Esophagus muscularis mucosa (tissue), 4 donors: ENCODE results near the gene CDV3. TPM values are rescaled to one million over a fixed set of nuclear protein-coding genes. Genes with fewer than 3 reads are reported as not detected.

Experiments
- DNase-seq: peaks from one replicate; pipeline ENCODE4 v3.0.0-alpha.2; 2017; ENCODE audit errors: extremely low spot score
- H3K27ac ChIP-seq, 4 donors: fragments of 200-600 bp; sonication (generic); replicated peaks in 1 of 4; 1 replicate in 3 of 4; 2 replicates in 1 of 4; pipeline ENCODE4 v1.5.1; 2016 to 2019; ENCODE audit warnings: mild to moderate bottlenecking in 1 of 4
- H3K27me3 ChIP-seq, 4 donors: fragments of 200-600 bp; sonication (generic); one replicate each; pipeline versions ENCODE4 v1.5.1 to v1.6.0; 2016 to 2019
- H3K36me3 ChIP-seq, 4 donors: fragments of 200-600 bp; sonication (generic); one replicate each; pipeline ENCODE4 v1.5.1; 2016 to 2019
- H3K4me1 ChIP-seq, 4 donors: fragments of 200-600 bp; sonication (generic); one replicate each; pipeline ENCODE4 v1.5.1; 2016 to 2019
- H3K4me3 ChIP-seq, 4 donors: fragments of 200-600 bp; sonication (generic); 1 replicate in 2 of 4; 2 replicates in 2 of 4; pipeline ENCODE4 v1.5.1; 2016 to 2019; ENCODE audit warnings: mild to moderate bottlenecking in 4 of 4, moderate library complexity in 1 of 4
- H3K9me3 ChIP-seq, 4 donors: fragments of 200-600 bp; sonication (generic); 1 replicate in 3 of 4; 2 replicates in 1 of 4; pipeline ENCODE4 v1.5.1; 2016 to 2019
- CTCF ChIP-seq, 3 experiments: fragments of 200-600 bp in 2 of 3; fragments of 450-650 bp in 1 of 3; sonication (generic) in 2 of 3; IDR thresholded peaks; one replicate each; pipeline ENCODE4 v1.5.1; 2017 to 2019; ENCODE audit warnings: antibody characterized with exemption in 3 of 3, mild to moderate bottlenecking in 2 of 3, moderate library complexity in 1 of 3
- EP300 ChIP-seq: sonication (generic); formaldehyde crosslinking; IDR thresholded peaks from one replicate; pipeline ENCODE4 v1.6.1; 2017; ENCODE audit warnings: antibody characterized with exemption
- POLR2A ChIP-seq: fragments of 450-650 bp; IDR thresholded peaks from one replicate; pipeline ENCODE4 v1.6.1; 2017; ENCODE audit warnings: antibody characterized with exemption, moderate library complexity, mild to moderate bottlenecking, low read depth
- POLR2AphosphoS5 ChIP-seq, 2 donors: sonication (generic); formaldehyde crosslinking; IDR thresholded peaks; one replicate each; pipeline ENCODE4 v1.6.1; 2017; ENCODE audit warnings: antibody characterized with exemption in 2 of 2
- WGBS: methylation state at CpG from one replicate; pipeline ENCODE4 v1.1.5; 2018; 5-methylcytosine and 5-hydroxymethylcytosine counted together
- intact Hi-C: fragments of 100-400 bp; cut with DNase I; formaldehyde crosslinking; loops from one replicate; pipeline ENCODE4 v1.15.1; 2023
- total RNA-seq, 4 donors: library from RNA; depleted of rRNA; stranded (reverse); fragments of >200 nt; gene quantifications; one replicate each; pipeline versions ENCODE4 v1.1.0 to v1.2.1, GENCODE V29; 2016

Gene CDV3
- total RNA-seq, 4 donors from 2014 or later, result 136 to 249 (median 195) TPM

GRCh38 chr3:133598405-133598804 is 24.9 kb downstream of the CDV3 start:
- intact Hi-C loops, result no loop called here
- H3K9me3 ChIP-seq, result no peaks in the 10 kb centered on the region
- no peaks in the 10 kb centered on the region for H3K4me1 ChIP-seq
- no peak for TF ChIP-seq CTCF (IDR thresholded peaks at IDR 0.05)
- TF ChIP-seq POLR2AphosphoS5 (IDR thresholded peaks at IDR 0.05), result no peak
- no peak for TF ChIP-seq EP300
- TF ChIP-seq POLR2A, result no peak
- WGBS, result 93% methylated on average over 3 of the region's 3 CpGs
- no peaks in the 10 kb centered on the region for H3K27me3 ChIP-seq
- H3K4me3 ChIP-seq, result no peak overlapping the region
- peaks cover 0 to 19% (median 10%) of the 10 kb centered on the region in 4 donors for H3K36me3 ChIP-seq
- no peak overlapping the region for H3K27ac ChIP-seq
- no peak for DNase-seq

GRCh38 chr3:133599280-133599679 is 25.8 kb downstream of the CDV3 start:
- no peaks in the 10 kb centered on the region for H3K4me1 ChIP-seq
- no peak for TF ChIP-seq EP300
- TF ChIP-seq POLR2A, result no peak
- no peak for TF ChIP-seq POLR2AphosphoS5 (IDR thresholded peaks at IDR 0.05)
- no peak for TF ChIP-seq CTCF (IDR thresholded peaks at IDR 0.05)
- WGBS, result 84% methylated on average over 2 of the region's 2 CpGs
- no peak for DNase-seq
- no peak overlapping the region for H3K4me3 ChIP-seq
- peaks cover 0 to 22% (median 10%) of the 10 kb centered on the region in 4 donors for H3K36me3 ChIP-seq
- H3K9me3 ChIP-seq, result no peaks in the 10 kb centered on the region
- intact Hi-C loops, result no loop called here
- no peak overlapping the region for H3K27ac ChIP-seq
- no peaks in the 10 kb centered on the region for H3K27me3 ChIP-seq

GRCh38 chr3:133600572-133601081 is 27.1 kb downstream of the CDV3 start:
- no peaks in the 10 kb centered on the region for H3K27me3 ChIP-seq
- peaks cover 0 to 29% (median 12%) of the 10 kb centered on the region in 4 donors for H3K36me3 ChIP-seq
- no peaks in the 10 kb centered on the region for H3K9me3 ChIP-seq
- no peak for TF ChIP-seq POLR2A
- no peak for TF ChIP-seq EP300
- TF ChIP-seq CTCF (IDR thresholded peaks at IDR 0.05), result no peak
- TF ChIP-seq POLR2AphosphoS5 (IDR thresholded peaks at IDR 0.05), result no peak
- no peaks in the 10 kb centered on the region for H3K4me1 ChIP-seq
- 98% methylated on average over 1 of the region's 1 CpG for WGBS
- intact Hi-C loops, result no loop called here
- no peak for DNase-seq
- H3K27ac ChIP-seq, result no peak overlapping the region
- no peak overlapping the region for H3K4me3 ChIP-seq

GRCh38 chr3:133606342-133606741 is 32.9 kb downstream of the CDV3 start:
- H3K36me3 ChIP-seq, result peaks cover 29 to 63% (median 39%) of the 10 kb centered on the region in 4 donors

More at GRCh38 chr3:133606342-133606741, 32.9 kb downstream of the CDV3 start:
- Histone ChIP-seq H3K27me3 (no peaks in the 10 kb centered on the region), H3K4me1 (no peaks in the 10 kb centered on the region), H3K27ac (no peak overlapping the region), H3K4me3 (no peak overlapping the region), H3K9me3 (no peaks in the 10 kb centered on the region)
- DNase-seq, result no peak
- TF ChIP-seq POLR2AphosphoS5 (IDR thresholded peaks at IDR 0.05), result no peak
- TF ChIP-seq POLR2A, result no peak
- no peak for TF ChIP-seq CTCF (IDR thresholded peaks at IDR 0.05)
- TF ChIP-seq EP300, result no peak
- WGBS, result 97% methylated on average over 1 of the region's 1 CpG
- intact Hi-C loops, result no loop called here
